LNCAP (cell line): ENCODE data around the gene AMN1.

Source experiments
- CTCF ChIP-seq: fragments of 450-650 bp; IDR thresholded peaks from 2 replicates; pipeline ENCODE4 v1.5.1; 2017; ENCODE audit warnings: mild to moderate bottlenecking

The AMN1 gene

GRCh38 chr12:31633464-31633863 is 95.4 kb downstream of the AMN1 start:
- no peak for TF ChIP-seq CTCF

DNA sequence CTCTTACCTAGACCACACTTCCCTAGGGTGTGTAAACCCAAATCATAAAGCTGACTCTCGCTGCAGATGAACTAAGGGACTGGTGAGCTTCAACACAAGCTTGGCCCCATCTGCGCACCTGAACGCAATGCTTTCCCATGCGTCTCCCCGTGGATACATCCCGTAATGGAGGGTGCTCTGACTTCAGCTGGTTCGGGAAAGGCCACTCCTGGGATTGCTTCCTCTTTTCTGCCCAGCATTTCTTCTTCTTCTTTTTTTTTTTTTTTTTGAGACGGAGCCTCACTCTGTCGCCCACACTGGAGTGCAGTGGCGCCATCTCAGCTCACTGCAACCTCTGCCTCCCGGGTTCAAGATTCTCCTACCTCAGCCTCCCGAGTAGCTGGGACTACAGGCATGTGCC is 97.0 kb downstream of the AMN1 start:
- TF ChIP-seq CTCF = no peak

DNA sequence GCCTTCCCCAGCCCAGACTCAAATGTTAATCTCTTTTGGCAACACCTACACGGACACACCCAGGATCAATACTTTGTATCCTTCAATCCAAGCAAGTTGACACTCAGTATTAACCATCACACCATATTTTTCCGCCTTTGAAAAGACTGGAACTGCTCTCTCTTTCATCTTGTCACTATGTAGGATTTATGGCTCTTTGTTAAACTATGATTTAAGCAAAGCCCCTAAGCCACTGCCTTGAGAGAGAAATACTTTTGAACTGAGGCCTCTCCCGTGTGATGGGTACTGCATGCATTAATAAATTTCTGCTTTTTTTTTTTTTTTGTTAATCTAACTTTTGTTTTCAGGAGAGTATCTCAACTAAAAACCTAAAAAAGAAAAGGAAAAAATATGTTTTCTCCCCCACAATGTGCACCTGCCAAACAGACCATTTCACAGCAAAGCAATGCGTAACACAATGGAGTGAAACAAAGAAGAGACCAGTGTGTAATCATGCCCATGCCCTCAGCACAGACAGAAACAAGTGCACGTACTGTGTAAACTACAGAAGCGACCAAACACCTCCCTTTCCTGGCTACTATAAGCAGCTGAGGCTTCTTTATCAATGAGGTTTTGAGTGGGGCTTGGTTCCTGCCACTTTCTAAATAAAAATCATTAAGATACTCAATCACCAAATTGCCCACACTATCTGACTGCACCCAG is 97.6 kb downstream of the AMN1 start:
- TF ChIP-seq CTCF = no peak

DNA sequence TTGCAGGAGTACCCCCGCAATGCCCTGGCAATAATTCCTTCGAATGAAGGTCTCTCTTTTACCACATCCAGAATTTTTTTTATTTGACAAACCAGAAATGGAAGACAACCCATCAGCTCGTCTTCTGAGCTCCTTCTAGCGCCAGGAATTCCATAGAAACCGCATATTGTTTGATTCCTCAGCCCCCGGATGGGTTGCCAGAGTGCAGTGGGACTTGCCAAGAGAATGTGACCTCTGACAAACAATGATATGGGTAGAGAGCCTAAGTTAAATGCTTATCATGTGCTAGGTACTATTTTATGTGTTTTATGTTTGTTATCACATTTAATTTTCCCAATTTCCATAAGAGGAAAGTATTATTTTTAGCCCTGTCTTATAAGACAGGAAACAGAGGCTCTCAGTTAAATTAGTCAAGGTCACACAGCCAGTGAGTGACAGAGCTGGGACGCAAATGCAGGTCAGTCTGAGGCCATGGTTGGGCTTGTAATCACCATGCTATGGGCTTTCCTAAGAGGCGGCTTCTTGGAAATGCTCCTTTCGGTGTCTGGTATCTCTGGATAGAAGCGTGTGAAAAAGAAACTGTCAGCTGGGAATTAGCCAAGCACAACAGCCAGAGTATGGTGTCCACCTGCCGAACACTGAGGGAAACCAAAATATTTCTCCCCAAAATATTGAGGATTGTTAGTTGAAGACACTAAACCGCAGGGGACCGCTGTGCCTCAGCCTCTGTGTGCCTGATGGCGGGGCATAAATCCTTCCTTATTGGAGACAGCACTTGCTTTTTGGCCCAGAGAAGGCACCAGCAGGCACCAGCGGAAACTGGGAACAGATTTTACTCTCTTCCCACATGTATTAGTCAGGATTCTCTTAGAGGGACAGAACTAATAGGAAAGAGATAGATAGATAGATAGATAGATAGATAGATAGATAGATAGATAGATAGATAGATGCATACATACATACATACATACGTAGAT is 98.8 kb downstream of the AMN1 start:
- no peak for TF ChIP-seq CTCF

DNA sequence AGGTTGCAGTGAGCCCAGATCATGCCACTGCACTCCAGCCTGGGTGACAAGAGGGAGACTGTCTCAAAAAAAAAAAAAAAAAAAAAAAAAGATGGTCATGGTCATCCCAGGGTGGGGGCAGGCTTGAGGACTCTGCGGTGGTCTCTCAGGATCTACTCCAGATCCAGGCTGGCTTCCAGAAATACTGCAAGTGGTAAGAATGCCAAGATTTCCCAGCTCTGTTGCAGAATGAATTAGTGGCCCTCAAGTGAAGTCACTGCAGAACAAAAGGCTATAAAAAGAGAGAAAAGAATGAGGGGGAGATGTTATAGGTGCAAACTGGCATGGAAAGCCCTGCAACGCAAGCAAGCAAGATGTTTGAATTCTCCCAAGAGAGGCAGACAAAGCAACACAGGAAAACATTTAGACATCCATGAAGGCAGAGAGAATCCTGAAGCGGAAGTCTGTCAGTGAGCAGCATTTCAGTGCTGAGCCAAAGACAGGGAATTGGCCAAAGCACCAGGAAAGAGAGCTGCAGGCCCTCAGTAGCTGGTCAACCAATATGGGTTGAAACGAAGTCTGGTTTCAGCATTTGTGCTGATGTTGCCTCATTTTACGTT is 101.3 kb downstream of the AMN1 start:
- TF ChIP-seq CTCF = no peak

DNA sequence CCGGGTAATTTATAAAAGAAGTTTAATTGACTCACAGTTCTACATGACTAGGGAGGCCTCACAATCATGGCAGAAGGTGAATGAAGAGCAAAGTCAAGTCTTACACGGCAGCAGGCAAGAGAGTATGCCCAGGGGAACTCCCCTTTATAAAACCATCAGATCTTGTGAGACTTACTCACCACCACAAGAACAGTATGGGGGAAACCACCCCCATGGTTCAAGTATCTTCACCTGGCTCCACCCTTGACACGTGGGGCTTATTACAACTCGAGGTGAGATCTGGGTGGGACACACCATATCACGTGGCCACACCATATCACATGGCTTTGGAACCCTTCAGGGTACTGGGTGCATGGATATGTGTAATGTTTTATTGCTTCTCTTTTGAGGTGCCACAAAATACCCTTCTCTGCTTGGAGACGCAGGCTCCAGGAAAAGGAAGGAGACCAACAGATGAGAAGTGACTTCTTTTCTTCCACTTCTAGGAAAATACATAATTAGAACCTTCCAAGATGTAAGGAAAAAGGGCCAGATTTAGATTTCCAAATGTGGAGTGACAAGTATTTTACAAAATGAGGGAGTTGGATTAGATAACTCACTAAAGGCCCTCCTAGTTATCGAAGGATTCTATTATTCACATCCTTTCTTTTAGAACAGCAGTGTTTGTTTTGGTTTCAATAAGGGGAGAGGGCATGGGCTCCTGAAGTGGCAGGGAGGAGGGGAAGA is 102.4 kb downstream of the AMN1 start:
- TF ChIP-seq CTCF = no peak

GRCh38 chr12:31622038-31622437 is 106.8 kb downstream of the AMN1 start:
- TF ChIP-seq CTCF = no peak
